Common myeloid progenitor, CD34-positive (primary cell): ENCODE results near the gene NEIL1.
"Not testable (repeated sequence)": the region's sequence is repeated elsewhere in the genome, so short reads cannot be mapped to it uniquely, and the experiment has no call there.

Source experiments
- CTCF ChIA-PET: fragments of 350-600 bp; sonication (Branson Sonifier 250); formaldehyde crosslinking; loops from one replicate; lab custom pipeline; 2021; ENCODE audit warnings: antibody characterized with exemption; lab: Charles Lee
- POLR2A ChIA-PET: fragments of 350-600 bp; sonication (Branson Sonifier 250); formaldehyde crosslinking; loops from one replicate; lab custom pipeline; 2021; ENCODE audit warnings: antibody characterized with exemption; lab: Charles Lee
- DNase-seq, 3 donors: peaks; one replicate each; pipeline versions ENCODE4 v3.0.0 to v3.0.0-alpha.2; 2013
- H3K27ac ChIP-seq, 2 experiments: 1 replicate in 1 of 2; 2 replicates in 1 of 2; pipeline ENCODE4 v1.7.0; 2013; ENCODE audit warnings: inconsistent platforms in 2 of 2, low read length in 2 of 2, mild to moderate bottlenecking in 2 of 2, low read depth in 1 of 2, moderate library complexity in 1 of 2; ENCODE audit not compliant: severe bottlenecking in 2 of 2, insufficient read depth in 1 of 2, poor library complexity in 1 of 2
- H3K27me3 ChIP-seq, 5 experiments: replicated peaks in 2 of 5; 1 replicate in 3 of 5; 2 replicates in 2 of 5; pipeline versions ENCODE4 v1.6.1 to v1.7.0; 2013; ENCODE audit warnings: low read length in 4 of 5, mild to moderate bottlenecking in 2 of 5, moderate library complexity in 2 of 5, inconsistent platforms in 1 of 5; ENCODE audit not compliant: insufficient read depth in 5 of 5, control insufficient read depth in 4 of 5
- H3K36me3 ChIP-seq, 4 experiments: 1 replicate in 2 of 4; 2 replicates in 2 of 4; pipeline versions ENCODE4 v1.6.1 to v1.7.0; 2013; ENCODE audit warnings: low read length in 3 of 4, control low read depth in 1 of 4, mild to moderate bottlenecking in 1 of 4; ENCODE audit not compliant: control insufficient read depth in 4 of 4, insufficient read depth in 4 of 4
- H3K4me1 ChIP-seq, 4 experiments: 1 replicate in 3 of 4; 2 replicates in 1 of 4; pipeline versions ENCODE4 v1.6.1 to v1.7.1; 2013; ENCODE audit warnings: low read length in 3 of 4, mild to moderate bottlenecking in 3 of 4, control low read depth in 1 of 4, inconsistent platforms in 1 of 4, moderate library complexity in 1 of 4; ENCODE audit not compliant: control insufficient read depth in 4 of 4, insufficient read depth in 4 of 4; ENCODE audit errors: control extremely low read depth in 1 of 4
- H3K4me3 ChIP-seq, 7 experiments: 1 replicate in 4 of 7; 2 replicates in 3 of 7; pipeline versions ENCODE4 v1.5.1 to v1.7.0; 2013; ENCODE audit warnings: mild to moderate bottlenecking in 7 of 7, low read length in 6 of 7, moderate library complexity in 6 of 7, inconsistent platforms in 2 of 7, low read depth in 2 of 7, control low read depth in 1 of 7; ENCODE audit not compliant: insufficient read depth in 4 of 7, control insufficient read depth in 1 of 7; ENCODE audit errors: extremely low read depth in 1 of 7
- H3K9me3 ChIP-seq, 5 experiments: 1 replicate in 4 of 5; 2 replicates in 1 of 5; pipeline versions ENCODE4 v1.6.1 to v1.7.1; 2013; ENCODE audit warnings: low read length in 4 of 5, mild to moderate bottlenecking in 2 of 5, inconsistent platforms in 1 of 5, low read depth in 1 of 5, moderate library complexity in 1 of 5; ENCODE audit not compliant: control insufficient read depth in 4 of 5, insufficient read depth in 2 of 5; ENCODE audit errors: control extremely low read depth in 1 of 5
- WGBS: methylation state at CpG from one replicate; pipeline ENCODE4 v1.1.5; 2013; ENCODE audit not compliant: insufficient coverage; 5-methylcytosine and 5-hydroxymethylcytosine counted together

The NEIL1 gene

DNA sequence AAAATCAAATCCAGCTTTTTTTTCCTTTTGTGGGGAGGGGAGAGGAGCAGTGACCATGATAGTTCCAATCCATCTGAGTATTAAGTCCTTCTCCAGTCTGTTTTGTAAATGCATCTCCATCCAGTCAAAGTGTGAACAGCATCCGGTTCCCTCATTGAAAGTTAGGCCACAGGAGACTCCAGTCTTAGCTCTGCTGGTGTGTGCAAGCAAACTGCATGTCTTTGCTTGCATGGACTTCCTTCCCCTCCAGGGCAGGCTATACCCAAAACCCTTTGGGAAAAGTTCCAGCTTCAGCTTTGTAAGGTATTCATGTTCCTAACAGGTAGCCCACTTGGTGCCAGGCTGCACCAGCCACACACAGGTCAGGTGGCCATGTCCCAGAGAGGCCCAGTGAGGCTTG, 24.6 kb downstream of the NEIL1 start:
- ChIA-PET CTCF (interaction anchor here (0.9 kb wide), 1 partner anchor 16 kb away, joined by 3 read pairs; no protein-coding TSS in a partner anchor), POLR2A (no interaction called here)
- Histone ChIP-seq H3K27ac (no peak overlapping the region), H3K4me1 (peaks cover 5 to 23% (median 15%) of the 10 kb centered on the region in 4 experiments), H3K9me3 (no peaks in the 10 kb centered on the region), H3K36me3 (peaks cover 30 to 65% (median 50%) of the 10 kb centered on the region in 4 experiments), H3K27me3 (no peaks in the 10 kb centered on the region), H3K4me3 (no peak overlapping the region)
- no peak for DNase-seq
- whole genome bisulfite sequencing: 100% methylated on average over 1 of the region's 1 CpG

- Histone ChIP-seq H3K27me3 (no peaks in the 10 kb centered on the region), H3K36me3 (peaks cover 27 to 63% (median 49%) of the 10 kb centered on the region in 4 experiments), H3K4me1 (peaks cover 5 to 23% (median 15%) of the 10 kb centered on the region in 4 experiments), H3K4me3 (no peak overlapping the region), H3K27ac (no peak overlapping the region), H3K9me3 (no peaks in the 10 kb centered on the region)
- CTCF ChIA-PET: no interaction called here
- no peak for DNase-seq
- POLR2A ChIA-PET: no interaction called here
- 98% methylated on average over 7 of the region's 11 CpGs for WGBS
These were observed 25.3 kb downstream of the NEIL1 start for GRCh38 chr15:75371901-75372688.

DNA sequence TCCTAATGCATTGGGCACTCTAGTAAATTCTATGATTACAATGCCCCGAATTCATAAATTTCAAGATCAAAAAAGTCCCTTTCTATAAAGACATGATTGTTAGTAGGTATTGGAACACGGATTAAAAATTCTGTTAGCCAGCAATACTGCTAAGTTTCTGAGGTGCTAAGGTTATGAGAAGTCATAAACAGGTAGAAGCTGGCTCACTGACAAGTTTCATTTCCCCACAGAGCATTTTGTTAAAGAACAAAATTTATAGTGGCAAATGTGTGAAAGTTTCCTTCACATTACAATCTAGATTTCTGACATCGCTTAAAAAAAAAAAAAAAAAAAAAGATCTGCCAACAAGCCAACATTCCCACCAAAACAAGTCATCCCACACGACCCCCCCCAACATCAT, 33.9 kb downstream of the NEIL1 start:
- POLR2A ChIA-PET: interaction anchor here (1.2 kb wide), 1 partner anchor 10 kb away, joined by 6 read pairs; no protein-coding TSS in a partner anchor
- CTCF ChIA-PET: interaction anchor here (0.9 to 3.4 kb wide), 3 partner anchors 12 to 19 kb away, joined by 3 to 16 read pairs (median 3); partner anchors contain the start of gene MAN2C1
- Histone ChIP-seq H3K27me3 (no peaks in the 10 kb centered on the region), H3K4me3 (no peak overlapping the region), H3K27ac (no peak overlapping the region), H3K9me3 (no peaks in the 10 kb centered on the region), H3K4me1 (no peaks in the 10 kb centered on the region), H3K36me3 (peaks cover 17 to 78% (median 49%) of the 10 kb centered on the region in 4 experiments)
- DNase-seq: no peak
- 100% methylated on average over 1 of the region's 4 CpGs for WGBS

DNA sequence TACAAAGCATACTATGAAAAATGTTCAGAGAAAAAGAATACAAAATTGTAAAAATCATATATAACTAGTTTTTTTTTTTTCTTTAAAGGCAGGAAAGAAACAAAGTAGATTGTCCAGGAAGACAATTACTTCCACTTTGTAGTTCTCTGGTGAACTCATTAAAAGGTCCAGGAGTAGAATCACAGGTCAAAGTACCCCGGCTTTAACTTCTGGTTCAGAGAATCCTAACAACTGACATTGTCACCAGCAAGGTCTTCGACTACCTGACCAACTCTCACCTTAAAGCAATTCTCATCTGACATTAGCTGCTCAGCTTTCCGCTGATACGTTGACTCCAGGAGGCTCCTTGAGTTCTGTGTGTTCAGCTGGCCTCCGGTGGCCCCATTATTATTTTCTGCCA, 37.1 kb downstream of the NEIL1 start:
- DNase-seq, H3K4me3 ChIP-seq, H3K9me3 ChIP-seq, H3K4me1 ChIP-seq, H3K27me3 ChIP-seq, POLR2A ChIA-PET, H3K27ac ChIP-seq: not testable (repeated sequence)
- 94% methylated on average over 4 of the region's 5 CpGs for WGBS
- H3K36me3 ChIP-seq: peaks cover 19 to 84% (median 56%) of the 10 kb centered on the region in 4 experiments
- CTCF ChIA-PET: interaction anchor here (2.3 kb wide), 1 partner anchor 16 kb away, joined by 8 read pairs; the partner anchor contains the start of gene MAN2C1

DNA sequence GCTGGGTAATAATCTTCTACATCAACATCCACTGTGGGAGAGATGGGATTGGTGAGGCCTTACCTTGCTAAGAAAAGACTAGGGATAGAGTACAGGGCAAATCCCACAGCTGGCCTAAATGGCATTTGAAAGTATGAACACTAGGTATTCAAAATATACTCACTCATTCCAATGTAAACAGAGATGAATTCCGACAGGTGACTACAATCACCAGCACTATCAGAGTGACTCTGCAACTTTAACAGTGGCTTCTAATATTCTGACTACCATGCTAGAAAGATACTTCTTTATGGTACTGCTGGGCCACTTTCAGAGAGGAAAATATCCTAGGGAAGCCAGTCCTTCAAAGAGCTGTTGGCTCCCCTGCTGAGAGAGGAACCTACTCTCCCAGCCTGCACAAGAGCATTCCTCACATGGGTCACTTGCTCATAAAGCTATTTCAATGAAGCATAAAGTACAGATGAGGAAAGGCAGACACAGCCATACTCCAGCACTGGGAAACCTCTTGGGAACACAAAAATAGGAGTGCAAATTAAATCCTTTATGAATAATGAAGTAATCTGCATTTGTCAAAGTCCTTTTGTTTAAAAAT, 43.0 kb downstream of the NEIL1 start:
- WGBS: 100% methylated on average over 1 of the region's 1 CpG
- ChIA-PET POLR2A (no interaction called here), CTCF (interaction anchor here (0.8 kb wide), 1 partner anchor 23 kb away, joined by 4 read pairs; no protein-coding TSS in a partner anchor)
- H3K36me3 ChIP-seq: peaks cover 31 to 94% (median 68%) of the 10 kb centered on the region in 4 experiments
- no peaks in the 10 kb centered on the region for H3K4me1 ChIP-seq
- no peaks in the 10 kb centered on the region for H3K9me3 ChIP-seq
- no peaks in the 10 kb centered on the region for H3K27me3 ChIP-seq
- no peak overlapping the region for H3K4me3 ChIP-seq
- H3K27ac ChIP-seq: no peak overlapping the region
- no peak for DNase-seq

GRCh38 chr15:75397494-75397893, 50.7 kb downstream of the NEIL1 start:
- Histone ChIP-seq H3K4me3 (no peak overlapping the region), H3K36me3 (peaks cover 39 to 93% (median 71%) of the 10 kb centered on the region in 4 experiments), H3K27me3 (no peaks in the 10 kb centered on the region), H3K4me1 (no peaks in the 10 kb centered on the region), H3K27ac (no peak overlapping the region), H3K9me3 (no peaks in the 10 kb centered on the region)
- ChIA-PET POLR2A (no interaction called here), CTCF (interaction anchor here (1.7 kb wide), 1 partner anchor 14 kb away, joined by 5 read pairs; no protein-coding TSS in a partner anchor)
- 100% methylated on average over 1 of the region's 2 CpGs for WGBS
- no peak for DNase-seq
